Measurements from ENCODE around the gene ECM1. TPM values are rescaled to one million over a fixed set of nuclear protein-coding genes. Genes with fewer than 3 reads are reported as not detected.

Gene ECM1
- total RNA-seq, 1 donor from 2014 or later = 16.9 TPM

DNA sequence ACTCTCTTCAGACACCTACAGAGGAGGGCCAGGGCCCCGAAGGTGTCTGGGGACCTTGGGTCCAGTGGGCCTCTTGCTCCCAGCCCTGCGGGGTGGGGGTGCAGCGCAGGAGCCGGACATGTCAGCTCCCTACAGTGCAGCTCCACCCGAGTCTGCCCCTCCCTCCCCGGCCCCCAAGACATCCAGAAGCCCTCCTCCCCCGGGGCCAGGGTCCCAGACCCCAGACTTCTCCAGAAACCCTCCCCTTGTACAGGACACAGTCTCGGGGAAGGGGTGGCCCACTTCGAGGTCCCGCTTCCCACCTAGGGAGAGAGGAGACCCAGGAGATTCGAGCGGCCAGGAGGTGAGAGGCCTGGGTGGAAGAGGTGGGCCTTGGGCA lies 45.0 kb downstream of the ECM1 start:
- no peaks in the 10 kb centered on the region for H3K9me3 ChIP-seq
- H3K4me1 ChIP-seq = peaks cover 52% of the 10 kb centered on the region
- DNase-seq (no peak), ATAC-seq (no peak)
- TF ChIP-seq, protein P1, sequence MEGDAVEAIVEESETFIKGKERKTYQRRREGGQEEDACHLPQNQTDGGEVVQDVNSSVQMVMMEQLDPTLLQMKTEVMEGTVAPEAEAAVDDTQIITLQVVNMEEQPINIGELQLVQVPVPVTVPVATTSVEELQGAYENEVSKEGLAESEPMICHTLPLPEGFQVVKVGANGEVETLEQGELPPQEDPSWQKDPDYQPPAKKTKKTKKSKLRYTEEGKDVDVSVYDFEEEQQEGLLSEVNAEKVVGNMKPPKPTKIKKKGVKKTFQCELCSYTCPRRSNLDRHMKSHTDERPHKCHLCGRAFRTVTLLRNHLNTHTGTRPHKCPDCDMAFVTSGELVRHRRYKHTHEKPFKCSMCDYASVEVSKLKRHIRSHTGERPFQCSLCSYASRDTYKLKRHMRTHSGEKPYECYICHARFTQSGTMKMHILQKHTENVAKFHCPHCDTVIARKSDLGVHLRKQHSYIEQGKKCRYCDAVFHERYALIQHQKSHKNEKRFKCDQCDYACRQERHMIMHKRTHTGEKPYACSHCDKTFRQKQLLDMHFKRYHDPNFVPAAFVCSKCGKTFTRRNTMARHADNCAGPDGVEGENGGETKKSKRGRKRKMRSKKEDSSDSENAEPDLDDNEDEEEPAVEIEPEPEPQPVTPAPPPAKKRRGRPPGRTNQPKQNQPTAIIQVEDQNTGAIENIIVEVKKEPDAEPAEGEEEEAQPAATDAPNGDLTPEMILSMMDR (IDR thresholded peaks at IDR 0.05) = no peak
- no peaks in the 10 kb centered on the region for H3K27me3 ChIP-seq (ENCODE audit: low read depth)
- peak overlapping the region; percentile 77 for H3K27ac ChIP-seq
- peaks cover 26% of the 10 kb centered on the region for H3K36me3 ChIP-seq
- intact Hi-C loops (cut with DNase I) = no loop called here
- peak overlapping the region; percentile 22 for H3K4me3 ChIP-seq

DNA sequence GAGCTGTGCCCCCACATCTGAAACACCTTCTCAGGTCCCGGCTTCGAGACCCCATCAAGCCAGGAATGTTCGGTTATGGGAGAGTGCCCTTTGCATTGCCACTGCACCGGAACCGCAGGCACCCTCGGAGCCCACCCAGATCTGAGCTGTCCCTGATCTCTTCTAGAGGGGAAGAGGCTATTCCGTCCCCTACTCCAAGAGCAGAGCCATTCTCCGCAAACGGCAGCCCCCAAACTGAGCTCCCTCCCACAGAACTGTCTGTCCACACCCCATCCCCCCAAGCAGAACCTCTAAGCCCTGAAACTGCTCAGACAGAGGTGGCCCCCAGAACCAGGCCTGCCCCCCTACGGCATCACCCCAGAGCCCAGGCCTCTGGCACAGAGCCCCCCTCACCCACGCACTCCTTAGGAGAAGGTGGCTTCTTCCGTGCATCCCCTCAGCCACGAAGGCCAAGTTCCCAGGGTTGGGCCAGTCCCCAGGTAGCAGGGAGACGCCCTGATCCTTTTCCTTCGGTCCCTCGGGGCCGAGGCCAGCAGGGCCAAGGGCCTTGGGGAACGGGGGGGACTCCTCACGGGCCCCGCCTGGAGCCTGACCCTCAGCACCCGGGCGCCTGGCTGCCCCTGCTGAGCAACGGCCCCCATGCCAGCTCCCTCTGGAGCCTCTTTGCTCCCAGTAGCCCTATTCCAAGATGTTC lies 45.6 kb downstream of the ECM1 start:
- Histone ChIP-seq H3K9me3 (no peaks in the 10 kb centered on the region), H3K4me1 (peaks cover 59% of the 10 kb centered on the region), H3K27me3 (ENCODE audit: low read depth) (no peaks in the 10 kb centered on the region), H3K27ac (peak overlapping the region; percentile 77), H3K4me3 (peak overlapping the region; percentile 22), H3K36me3 (peaks cover 33% of the 10 kb centered on the region)
- intact Hi-C loops (cut with DNase I) = no loop called here
- TF ChIP-seq, protein P1 (IDR thresholded peaks at IDR 0.05) = no peak
- ATAC-seq (no peak), DNase-seq (peak; percentile 48)

DNA sequence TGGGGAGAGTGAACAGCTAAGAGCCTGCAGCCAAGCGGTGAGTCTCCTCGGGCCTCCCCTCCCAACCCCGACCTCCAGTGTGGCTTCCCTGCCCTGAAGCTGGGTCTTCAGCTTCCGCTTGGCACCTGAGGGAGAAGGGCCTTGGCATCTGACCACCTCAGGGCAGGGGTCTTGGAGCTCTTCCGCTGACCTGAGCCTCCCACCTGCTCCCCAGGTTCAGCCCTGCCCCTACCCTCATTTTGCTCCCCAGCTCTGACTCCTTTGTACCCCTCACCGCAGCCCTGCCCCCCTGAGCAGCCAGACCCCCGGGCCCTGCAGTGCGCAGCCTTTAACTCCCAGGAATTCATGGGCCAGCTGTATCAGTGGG lies 46.2 kb downstream of the ECM1 start:
- DNase-seq = peak; percentile 40
- intact Hi-C loops (cut with DNase I) = no loop called here
- Histone ChIP-seq H3K9me3 (no peaks in the 10 kb centered on the region), H3K4me3 (no peak overlapping the region), H3K27ac (no peak overlapping the region), H3K36me3 (peaks cover 37% of the 10 kb centered on the region), H3K4me1 (peaks cover 63% of the 10 kb centered on the region), H3K27me3 (ENCODE audit: low read depth) (no peaks in the 10 kb centered on the region)
- ATAC-seq = no peak
- TF ChIP-seq, protein P1 (IDR thresholded peaks at IDR 0.05) = no peak

DNA sequence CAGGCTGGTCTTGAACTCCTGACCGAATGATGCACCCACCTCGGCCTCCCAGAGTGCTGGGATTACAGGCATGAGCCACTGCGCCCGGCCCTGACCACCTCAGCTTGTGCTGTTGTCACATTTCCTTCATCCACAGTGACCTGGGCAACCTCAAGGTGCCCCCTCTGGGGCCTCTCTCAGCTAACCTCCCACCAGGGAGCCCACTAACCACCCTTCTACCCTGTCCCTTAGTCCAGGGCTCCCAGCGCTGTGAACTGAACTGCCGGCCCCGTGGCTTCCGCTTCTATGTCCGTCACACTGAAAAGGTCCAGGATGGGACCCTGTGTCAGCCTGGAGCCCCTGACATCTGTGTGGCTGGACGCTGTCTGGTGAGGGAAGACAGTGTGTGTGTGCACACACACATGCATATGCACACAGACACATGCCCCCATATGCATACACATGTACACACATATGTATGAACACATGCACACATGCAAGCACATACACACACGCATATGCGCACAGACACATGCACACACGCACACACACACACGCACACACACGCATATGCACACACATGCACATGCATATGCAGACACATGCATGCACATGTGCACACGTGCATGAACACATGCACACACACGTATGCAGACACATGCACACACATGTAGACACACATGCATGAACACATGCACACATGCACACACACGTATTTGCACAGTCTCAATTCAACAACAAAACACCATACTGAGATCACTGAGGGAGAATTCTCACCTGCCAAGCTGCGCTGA lies 47.5 kb downstream of the ECM1 start:
- Histone ChIP-seq H3K27me3 (ENCODE audit: low read depth) (no peaks in the 10 kb centered on the region), H3K9me3 (no peaks in the 10 kb centered on the region), H3K4me1 (peaks cover 68% of the 10 kb centered on the region), H3K4me3 (no peak overlapping the region), H3K27ac (no peak overlapping the region), H3K36me3 (peaks cover 37% of the 10 kb centered on the region)
- ATAC-seq = no peak
- TF ChIP-seq, protein P1 (IDR thresholded peaks at IDR 0.05) = no peak
- peak; percentile 39 for DNase-seq
- intact Hi-C loops (cut with DNase I) = no loop called here

DNA sequence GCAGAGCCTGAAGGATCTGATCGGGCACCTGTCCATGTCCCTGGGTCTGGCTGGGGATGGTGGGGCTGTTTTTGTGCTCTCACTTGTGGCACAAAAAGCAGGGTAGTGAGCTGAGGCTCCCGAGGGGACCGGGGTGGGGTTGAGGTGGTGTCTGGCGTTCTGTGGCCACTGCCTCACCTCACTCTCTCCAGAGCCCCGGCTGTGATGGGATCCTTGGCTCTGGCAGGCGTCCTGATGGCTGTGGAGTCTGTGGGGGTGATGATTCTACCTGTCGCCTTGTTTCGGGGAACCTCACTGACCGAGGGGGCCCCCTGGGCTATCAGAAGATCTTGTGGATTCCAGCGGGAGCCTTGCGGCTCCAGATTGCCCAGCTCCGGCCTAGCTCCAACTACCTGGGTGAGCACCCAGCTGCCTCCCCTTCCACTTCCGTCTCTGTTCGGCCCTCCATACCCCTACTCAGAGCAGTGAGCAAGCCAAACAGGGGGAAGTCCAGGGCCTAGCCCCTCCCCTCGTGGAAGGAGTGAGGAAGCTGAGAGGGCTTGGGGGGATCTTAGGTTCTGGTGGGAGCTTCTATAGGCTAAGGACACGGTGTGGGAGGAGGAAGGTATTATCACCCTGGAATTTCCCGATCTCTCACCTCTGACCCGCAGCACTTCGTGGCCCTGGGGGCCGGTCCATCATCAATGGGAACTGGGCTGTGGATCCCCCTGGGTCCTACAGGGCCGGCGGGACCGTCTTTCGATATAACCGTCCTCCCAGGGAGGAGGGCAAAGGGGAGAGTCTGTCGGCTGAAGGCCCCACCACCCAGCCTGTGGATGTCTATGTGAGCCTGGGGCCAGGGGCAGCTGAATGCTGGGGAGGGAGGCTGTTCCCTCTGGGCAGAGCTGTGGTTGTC lies 48.3 kb downstream of the ECM1 start:
- no peak overlapping the region for H3K27ac ChIP-seq
- peaks cover 64% of the 10 kb centered on the region for H3K4me1 ChIP-seq
- DNase-seq (peak; percentile 43), ATAC-seq (no peak)
- no peak overlapping the region for H3K4me3 ChIP-seq
- H3K36me3 ChIP-seq = peaks cover 37% of the 10 kb centered on the region
- intact Hi-C loops (cut with DNase I) = no loop called here
- H3K9me3 ChIP-seq = no peaks in the 10 kb centered on the region
- H3K27me3 ChIP-seq (ENCODE audit: low read depth) = no peaks in the 10 kb centered on the region
- TF ChIP-seq, protein P1 (IDR thresholded peaks at IDR 0.05) = no peak

All from lower lobe of right lung (tissue), 2 donors.